Activated T-helper 1 cell treated with anti-CD3 and anti-CD28 coated beads, Interleukin-12 subunit alpha, Interleukin-12 subunit beta, Interleukin-2, Interleukin-4 antibody, amounts not matched to agents 30 ng/mL and 10 ng/mL and 1 ng/mL, durations not matched to agents 14 hours and 24 hours and 36 hours (primary cell): ENCODE data around the gene FAM240A. TPM values are rescaled to one million over a fixed set of nuclear protein-coding genes. Genes with fewer than 3 reads are reported as not detected.

Source experiments
- DNase-seq: peaks from one replicate; pipeline ENCODE4 v3.0.0; 2021; ENCODE audit warnings: low spot score
- H3K27ac Mint-ChIP-seq: one replicate; pipeline ENCODE4 v1.8.0; 2021; ENCODE audit warnings: mild to moderate bottlenecking, mixed read lengths
- H3K27me3 Mint-ChIP-seq: one replicate; pipeline ENCODE4 v1.8.0; 2022; ENCODE audit warnings: mild to moderate bottlenecking, moderate library complexity, mixed read lengths; ENCODE audit not compliant: insufficient read depth
- H3K36me3 Mint-ChIP-seq: one replicate; pipeline ENCODE4 v1.8.0; 2021; ENCODE audit warnings: low read depth, mixed read lengths
- H3K4me1 Mint-ChIP-seq: one replicate; pipeline ENCODE4 v1.8.0; 2021; ENCODE audit warnings: low read depth, mixed read lengths
- H3K4me3 Mint-ChIP-seq: one replicate; pipeline ENCODE4 v1.8.0; 2021; ENCODE audit warnings: mild to moderate bottlenecking, moderate library complexity, mixed read lengths
- H3K9me3 Mint-ChIP-seq: one replicate; pipeline ENCODE4 v1.8.0; 2021; ENCODE audit warnings: mixed read lengths
- intact Hi-C: fragments of 100-400 bp; cut with micrococcal nuclease; formaldehyde crosslinking; loops from one replicate; pipeline ENCODE4 v1.15.1; 2024
- total RNA-seq: library from RNA; stranded (reverse); gene quantifications from 2 replicates; pipeline ENCODE4 v1.2.3, GENCODE V29; 2022

The FAM240A gene
- total RNA-seq, 1 donor from 2014 or later, result not detected

DNA sequence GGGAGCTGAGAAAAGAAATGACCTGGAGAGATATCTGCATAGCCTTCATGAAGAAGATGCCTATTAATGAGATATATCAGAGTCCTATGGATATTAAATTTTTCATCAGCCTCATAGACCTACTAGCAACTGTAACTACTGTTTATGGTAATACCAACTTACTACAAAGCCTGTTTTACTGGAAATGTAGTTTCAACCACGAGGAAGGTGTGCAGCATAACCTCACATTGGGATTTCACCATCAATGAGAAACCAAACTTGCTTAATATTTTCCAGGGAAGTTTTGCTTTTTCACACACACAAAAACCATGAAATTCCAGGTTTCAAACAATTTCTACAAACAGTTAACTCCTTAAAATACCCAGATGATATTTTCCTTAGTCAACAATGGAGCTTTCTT, 31.4 kb downstream of the FAM240A start:
- no peak overlapping the region for H3K27ac Mint-ChIP-seq
- no peak for DNase-seq
- H3K27me3 Mint-ChIP-seq, result peaks cover 14% of the 10 kb centered on the region
- H3K9me3 Mint-ChIP-seq, result peaks cover 10% of the 10 kb centered on the region
- intact Hi-C loops, result no loop called here
- no peaks in the 10 kb centered on the region for H3K4me1 Mint-ChIP-seq
- no peak overlapping the region for H3K4me3 Mint-ChIP-seq
- no peaks in the 10 kb centered on the region for H3K36me3 Mint-ChIP-seq

DNA sequence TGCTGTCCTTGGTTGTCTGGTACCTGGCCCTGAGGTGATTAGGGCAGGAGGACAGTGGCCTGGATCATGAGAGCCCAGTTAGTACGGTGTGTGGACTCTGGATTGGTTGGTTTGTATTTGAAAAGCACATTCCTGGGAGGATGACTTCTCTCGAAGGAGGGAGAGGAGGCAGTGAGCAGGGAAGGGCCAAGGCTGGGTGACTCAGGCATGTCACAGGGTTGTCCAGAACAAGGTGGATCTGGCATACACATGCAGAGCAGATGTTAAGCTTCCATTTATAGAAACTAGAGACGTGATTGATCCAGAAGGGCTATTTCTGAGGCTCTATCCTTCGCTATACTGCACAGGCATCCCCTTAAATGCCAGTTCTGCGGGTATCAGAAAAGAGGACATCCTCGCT, 34.4 kb downstream of the FAM240A start:
- no peak for DNase-seq
- intact Hi-C loops, result no loop called here
- H3K27ac Mint-ChIP-seq, result no peak overlapping the region
- H3K9me3 Mint-ChIP-seq, result peaks cover 2% of the 10 kb centered on the region
- H3K4me3 Mint-ChIP-seq, result no peak overlapping the region
- H3K36me3 Mint-ChIP-seq, result no peaks in the 10 kb centered on the region
- no peaks in the 10 kb centered on the region for H3K4me1 Mint-ChIP-seq
- peaks cover 5% of the 10 kb centered on the region for H3K27me3 Mint-ChIP-seq

DNA sequence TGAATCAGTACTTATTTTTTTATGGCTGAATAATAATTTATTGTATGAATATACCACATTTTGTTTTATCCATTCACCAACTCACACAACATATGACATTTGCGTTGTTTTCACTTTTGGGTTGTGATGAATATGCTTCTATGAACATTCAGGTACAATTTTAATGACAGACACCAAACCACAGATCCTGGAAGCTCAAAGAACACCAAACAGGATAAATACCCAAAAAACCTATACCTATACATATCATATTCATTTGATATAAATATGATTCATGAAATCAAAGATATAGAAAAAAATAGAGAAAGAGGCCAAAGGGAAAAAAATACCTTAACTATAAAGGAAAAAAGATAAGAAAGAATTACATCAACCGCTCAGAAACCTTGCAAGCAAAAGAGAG, 35.8 kb downstream of the FAM240A start:
- no peak overlapping the region for H3K27ac Mint-ChIP-seq
- intact Hi-C loops, result no loop called here
- H3K4me3 Mint-ChIP-seq, result no peak overlapping the region
- peaks cover 5% of the 10 kb centered on the region for H3K27me3 Mint-ChIP-seq
- H3K36me3 Mint-ChIP-seq, result no peaks in the 10 kb centered on the region
- peaks cover 11% of the 10 kb centered on the region for H3K9me3 Mint-ChIP-seq
- no peak for DNase-seq
- no peaks in the 10 kb centered on the region for H3K4me1 Mint-ChIP-seq

DNA sequence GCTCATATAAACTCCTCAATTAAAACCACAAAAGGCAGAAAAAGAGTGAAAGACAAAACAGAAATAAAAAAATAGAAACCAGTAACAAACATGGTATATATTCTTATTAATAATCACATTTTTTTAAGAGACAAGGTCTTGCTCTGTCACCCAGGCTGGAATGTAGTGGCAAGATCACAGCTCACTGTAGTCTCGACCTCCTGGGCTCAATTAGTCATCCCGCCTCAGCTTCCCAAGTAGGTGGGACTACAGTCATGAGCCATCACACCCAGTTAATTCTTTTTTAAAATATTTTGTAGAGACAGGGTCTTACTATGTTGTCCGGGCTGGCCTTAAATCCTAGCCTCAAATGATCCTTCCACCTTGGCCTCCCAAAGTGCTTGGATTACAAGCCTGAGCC, 37.1 kb downstream of the FAM240A start:
- H3K27me3 Mint-ChIP-seq, result peaks cover 8% of the 10 kb centered on the region
- H3K9me3 Mint-ChIP-seq, result peaks cover 11% of the 10 kb centered on the region
- intact Hi-C loops, result no loop called here
- no peak overlapping the region for H3K4me3 Mint-ChIP-seq
- no peaks in the 10 kb centered on the region for H3K36me3 Mint-ChIP-seq
- H3K4me1 Mint-ChIP-seq, result no peaks in the 10 kb centered on the region
- DNase-seq, result no peak
- no peak overlapping the region for H3K27ac Mint-ChIP-seq

DNA sequence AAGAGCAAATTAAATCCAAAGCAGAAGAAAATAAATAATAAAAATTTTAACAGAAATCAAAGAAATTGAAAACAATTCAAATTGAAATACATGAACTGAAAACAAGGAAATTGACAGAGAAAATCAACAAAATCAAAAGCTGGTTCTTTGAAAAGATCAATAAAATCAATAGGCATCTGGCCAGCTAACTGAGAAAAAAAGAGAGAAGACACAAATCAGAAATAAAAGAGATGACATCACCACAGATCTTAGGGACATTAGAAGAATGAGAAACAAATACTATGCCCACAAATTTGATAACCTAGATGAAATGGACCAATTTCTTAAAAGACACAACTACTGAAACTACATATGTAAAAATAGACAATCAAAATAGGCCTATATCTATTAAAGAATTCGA, 38.8 kb downstream of the FAM240A start:
- Mint-ChIP-seq H3K9me3 (peaks cover 11% of the 10 kb centered on the region), H3K4me1 (no peaks in the 10 kb centered on the region), H3K4me3 (no peak overlapping the region), H3K36me3 (no peaks in the 10 kb centered on the region), H3K27ac (no peak overlapping the region), H3K27me3 (peaks cover 15% of the 10 kb centered on the region)
- no peak for DNase-seq
- intact Hi-C loops, result no loop called here

DNA sequence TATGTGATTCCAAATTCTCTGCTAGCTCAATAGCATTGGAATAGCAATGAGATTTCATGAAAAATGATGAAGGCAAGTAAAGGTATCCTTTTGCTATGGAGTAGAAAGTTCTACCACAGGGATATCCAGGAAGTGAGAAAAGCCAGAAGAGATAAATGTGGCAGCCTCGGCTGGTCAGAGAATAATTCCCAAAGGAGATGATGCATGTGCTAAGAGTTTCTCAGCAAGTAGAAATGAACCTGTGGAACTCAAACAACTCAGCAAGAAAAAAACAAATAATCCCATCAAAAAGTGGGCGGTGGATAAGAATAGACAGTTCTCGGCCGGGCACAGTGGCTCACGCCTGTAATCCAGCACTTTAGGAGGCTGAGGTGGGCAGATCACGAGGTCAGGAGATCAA, 42.9 kb downstream of the FAM240A start:
- H3K27ac Mint-ChIP-seq, result no peak overlapping the region
- no peak for DNase-seq

DNA sequence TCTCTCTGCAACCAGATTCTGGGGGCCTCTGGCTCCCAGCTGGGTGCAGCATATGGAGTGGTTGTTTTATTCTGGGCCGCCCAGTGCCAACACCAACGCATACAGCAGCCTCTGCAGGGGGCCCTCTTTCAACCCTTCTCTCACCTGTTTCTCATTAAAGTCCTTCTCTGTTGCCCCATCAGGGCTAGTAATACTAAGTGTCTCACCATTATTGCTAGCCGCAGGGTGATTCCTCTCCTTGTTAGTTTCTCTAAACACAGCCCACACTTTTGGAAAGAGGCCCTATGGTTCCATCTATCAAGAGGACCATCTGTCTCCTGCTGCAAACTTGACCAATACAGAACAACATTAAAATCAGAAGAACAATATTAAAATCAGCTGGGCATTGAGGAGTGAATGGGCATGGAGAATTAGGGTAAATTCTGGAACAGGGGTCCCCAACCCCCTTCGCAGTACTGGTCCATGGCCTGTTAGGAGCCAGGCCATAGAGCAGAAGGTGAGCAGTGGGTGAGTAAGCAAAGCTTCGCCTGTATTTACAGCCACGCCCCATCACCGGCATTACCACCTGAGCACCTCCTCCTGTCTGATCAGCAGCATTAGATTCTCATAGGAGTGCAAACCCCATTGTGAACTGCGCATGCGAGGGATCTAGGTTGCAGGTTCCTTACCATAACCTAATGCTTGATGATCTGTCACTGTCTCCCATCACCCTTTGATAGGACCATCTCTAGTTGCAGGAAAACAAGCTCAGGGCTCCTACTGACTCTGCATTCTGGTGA, 44.6 kb downstream of the FAM240A start:
- no peaks in the 10 kb centered on the region for H3K4me1 Mint-ChIP-seq
- no peak overlapping the region for H3K4me3 Mint-ChIP-seq
- no peaks in the 10 kb centered on the region for H3K36me3 Mint-ChIP-seq
- intact Hi-C loops, result no loop called here
- peaks cover 6% of the 10 kb centered on the region for H3K9me3 Mint-ChIP-seq
- H3K27ac Mint-ChIP-seq, result no peak overlapping the region
- H3K27me3 Mint-ChIP-seq, result peaks cover 10% of the 10 kb centered on the region
- no peak for DNase-seq

More for the DNA sequence above, 42.9 kb downstream of the FAM240A start:
- Mint-ChIP-seq H3K27me3 (peaks cover 10% of the 10 kb centered on the region), H3K4me1 (no peaks in the 10 kb centered on the region), H3K36me3 (no peaks in the 10 kb centered on the region), H3K4me3 (no peak overlapping the region), H3K9me3 (peaks cover 11% of the 10 kb centered on the region)
- intact Hi-C loops, result no loop called here

DNA sequence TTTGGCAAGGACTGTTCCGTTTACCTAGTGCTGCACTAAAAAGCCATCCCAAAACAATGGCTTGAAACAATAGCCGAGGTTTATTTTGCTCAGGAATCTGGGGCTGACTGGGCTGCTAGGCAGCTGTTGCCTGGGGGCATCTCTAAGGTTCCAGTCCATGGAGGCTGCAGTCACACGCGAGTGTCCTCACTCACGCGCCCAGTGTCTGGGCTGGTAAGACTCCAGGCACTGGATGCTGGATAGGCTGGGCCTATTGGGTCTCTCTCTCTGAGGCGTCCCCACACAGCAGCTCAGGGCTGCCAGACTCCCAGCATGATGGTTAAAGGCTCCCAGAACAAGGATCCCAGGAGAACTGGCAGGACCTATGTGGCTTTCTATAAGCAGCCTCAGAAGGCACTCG, 47.0 kb downstream of the FAM240A start:
- intact Hi-C loops, result no loop called here

DNA sequence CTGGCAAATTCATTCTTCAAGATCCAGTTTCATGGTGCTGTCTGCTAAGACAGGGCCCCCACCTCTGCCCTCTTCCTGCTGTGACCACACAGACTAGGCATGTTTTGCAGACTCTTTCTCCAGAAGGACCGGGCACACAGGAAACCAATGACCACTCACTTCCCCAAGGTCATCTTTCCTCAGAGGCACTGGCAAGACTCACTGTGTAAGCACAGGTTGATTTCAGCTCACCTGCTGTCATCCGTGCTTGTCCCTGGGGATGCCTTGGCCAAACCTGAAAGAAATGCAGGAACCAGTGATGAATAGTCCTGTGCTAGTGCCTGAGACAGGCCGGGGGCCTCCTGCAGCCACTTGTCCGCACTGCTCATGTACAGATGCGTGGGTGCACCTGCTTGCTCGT, 47.7 kb downstream of the FAM240A start:
- no peak for DNase-seq
- Mint-ChIP-seq H3K9me3 (no peaks in the 10 kb centered on the region), H3K36me3 (no peaks in the 10 kb centered on the region), H3K4me1 (no peaks in the 10 kb centered on the region), H3K4me3 (no peak overlapping the region), H3K27ac (no peak overlapping the region), H3K27me3 (peaks cover 7% of the 10 kb centered on the region)
- intact Hi-C loops, result no loop called here

More for the DNA sequence above, 47.0 kb downstream of the FAM240A start:
- H3K27ac Mint-ChIP-seq, result no peak overlapping the region
- no peaks in the 10 kb centered on the region for H3K4me1 Mint-ChIP-seq
- H3K9me3 Mint-ChIP-seq, result no peaks in the 10 kb centered on the region
- H3K27me3 Mint-ChIP-seq, result peaks cover 9% of the 10 kb centered on the region
- no peak overlapping the region for H3K4me3 Mint-ChIP-seq
- no peaks in the 10 kb centered on the region for H3K36me3 Mint-ChIP-seq
- DNase-seq, result no peak

DNA sequence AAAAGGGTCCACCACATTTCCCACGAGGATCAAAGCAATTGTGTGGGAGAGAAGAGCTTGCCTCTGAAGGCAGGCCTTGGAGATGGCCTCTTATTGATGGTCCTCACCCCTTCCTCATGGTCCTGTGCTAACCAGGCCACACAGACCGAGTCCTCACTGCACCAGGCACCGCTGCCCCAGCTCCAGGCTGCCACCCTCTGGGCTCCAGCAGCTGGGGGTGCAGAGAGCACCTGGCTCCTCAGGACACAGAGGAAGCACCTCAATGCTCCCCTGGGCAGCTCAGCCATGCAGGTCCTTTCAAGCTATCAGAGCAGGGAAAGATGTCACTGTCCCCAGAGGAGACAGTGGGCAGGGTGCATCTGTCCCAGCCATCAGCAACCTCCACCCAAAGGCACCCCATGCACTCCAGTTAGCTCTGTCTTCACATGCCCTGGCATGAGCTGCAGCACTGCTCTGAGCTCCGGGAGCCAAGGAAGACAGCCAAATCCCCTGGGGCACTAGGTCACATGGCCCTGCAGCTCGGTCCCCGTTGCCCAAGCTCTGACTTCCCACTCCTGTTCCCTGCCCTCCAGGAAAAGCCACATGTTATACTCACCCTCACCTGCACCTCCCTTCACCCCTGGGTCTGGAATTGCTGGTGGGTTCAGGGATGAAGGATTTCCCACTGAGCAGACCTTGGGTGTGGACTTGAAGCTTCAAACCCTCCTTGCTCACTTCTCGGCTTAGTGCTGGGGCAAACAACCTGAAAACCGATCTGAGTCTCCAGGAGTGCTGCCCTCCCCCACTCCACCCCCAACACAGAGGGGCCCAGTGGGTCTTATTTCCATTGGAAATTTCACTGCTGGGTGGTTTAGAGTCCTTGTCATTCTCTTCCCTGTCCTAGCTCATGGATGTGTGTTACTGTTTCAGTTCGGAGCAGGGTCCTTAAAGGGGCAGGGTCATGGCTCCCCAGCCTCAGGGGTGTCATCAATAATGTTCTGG, 48.5 kb downstream of the FAM240A start:
- no peak overlapping the region for H3K27ac Mint-ChIP-seq
- H3K4me1 Mint-ChIP-seq, result no peaks in the 10 kb centered on the region
- no peaks in the 10 kb centered on the region for H3K9me3 Mint-ChIP-seq
- intact Hi-C loops, result no loop called here
- peaks cover under 1% of the 10 kb centered on the region for H3K27me3 Mint-ChIP-seq
- no peaks in the 10 kb centered on the region for H3K36me3 Mint-ChIP-seq
- DNase-seq, result no peak
- no peak overlapping the region for H3K4me3 Mint-ChIP-seq

DNA sequence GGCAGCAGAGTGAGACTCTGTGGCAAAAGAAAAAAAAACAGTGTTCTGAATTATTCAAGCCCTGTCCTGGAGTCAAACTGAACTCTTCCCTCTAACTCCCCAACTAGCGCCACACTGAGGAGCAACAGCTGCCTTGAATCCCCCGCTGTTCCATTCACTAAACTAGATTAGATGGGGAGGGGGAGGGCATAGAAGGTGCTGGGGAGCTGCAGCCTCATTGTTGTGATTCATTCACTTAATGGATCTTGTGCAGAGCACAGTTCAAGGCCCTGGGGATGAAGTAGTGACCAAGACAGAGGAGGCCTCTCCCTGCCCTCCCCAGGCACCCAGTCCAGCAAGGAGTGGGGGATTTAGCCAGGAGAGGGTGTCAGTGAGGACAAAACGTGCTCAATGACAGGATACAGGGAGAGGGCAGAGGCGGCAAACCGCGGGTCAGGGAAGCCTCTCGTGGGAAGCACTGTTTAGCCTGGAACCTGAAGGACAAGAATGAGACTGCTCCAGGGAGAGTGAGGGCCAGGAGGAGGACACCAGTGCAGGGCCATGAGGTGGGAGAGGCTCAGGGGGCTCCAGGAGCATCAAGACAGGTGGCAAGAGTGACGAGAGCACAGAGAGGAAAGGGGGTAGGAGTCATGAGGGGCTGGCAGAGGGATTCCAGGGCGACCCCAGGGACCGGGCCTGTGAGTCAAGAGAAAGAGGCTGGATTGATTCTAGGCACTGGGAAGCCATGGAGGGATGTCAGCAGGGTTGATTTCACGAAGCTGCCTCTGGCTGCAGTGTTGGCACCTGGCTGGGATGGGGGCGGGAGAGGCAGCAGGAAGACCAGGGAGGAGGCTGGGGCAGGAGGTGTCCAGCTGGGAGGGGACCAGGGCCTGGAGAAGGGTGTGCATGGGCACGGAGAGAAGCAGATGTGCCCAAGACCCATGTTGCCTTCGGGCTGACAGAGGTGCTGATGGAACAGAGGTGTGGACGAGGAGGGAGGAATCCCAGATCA, 49.7 kb downstream of the FAM240A start:
- Mint-ChIP-seq H3K4me3 (no peak overlapping the region), H3K9me3 (no peaks in the 10 kb centered on the region), H3K27me3 (no peaks in the 10 kb centered on the region), H3K27ac (peak overlapping the region; percentile 7), H3K36me3 (no peaks in the 10 kb centered on the region), H3K4me1 (no peaks in the 10 kb centered on the region)
- intact Hi-C loops, result no loop called here
- no peak for DNase-seq

DNA sequence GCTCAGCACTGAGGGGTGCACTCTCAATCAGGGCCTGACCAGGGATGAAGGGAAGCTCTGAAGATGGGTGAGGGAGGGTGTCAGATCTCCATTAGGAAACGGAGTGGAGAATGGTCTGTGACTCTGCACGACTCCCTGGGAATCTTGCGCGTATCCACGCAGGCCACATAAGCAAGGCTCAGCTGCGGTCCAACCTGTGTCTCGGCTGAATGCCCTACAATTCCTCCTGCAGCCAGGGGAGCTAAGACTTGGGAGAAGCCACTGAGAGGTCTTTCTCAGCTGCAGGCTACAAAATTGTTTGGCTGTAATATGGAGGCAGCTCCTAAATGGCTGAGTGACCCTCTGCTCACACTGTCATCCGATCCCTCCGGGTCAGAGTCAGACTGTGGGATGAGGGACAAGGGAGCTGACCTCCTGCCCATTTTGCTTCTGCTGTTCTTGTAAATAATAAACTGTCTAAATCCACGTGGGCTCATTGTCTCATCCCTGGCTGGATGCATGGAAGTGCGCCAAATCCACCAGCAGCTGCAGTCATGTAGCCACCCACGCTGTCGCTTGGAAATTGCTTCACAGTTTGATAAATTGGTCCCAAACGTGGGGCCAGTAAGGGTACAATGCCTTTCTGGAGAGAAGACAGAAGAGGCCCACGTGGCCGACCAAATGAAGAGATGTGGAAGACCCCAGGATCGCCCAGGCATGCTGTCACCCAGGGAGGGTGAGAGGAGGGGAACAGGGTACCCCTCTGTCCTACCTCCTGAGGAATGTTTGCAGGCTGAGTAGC, 50.6 kb downstream of the FAM240A start:
- no peaks in the 10 kb centered on the region for H3K9me3 Mint-ChIP-seq
- no peaks in the 10 kb centered on the region for H3K36me3 Mint-ChIP-seq
- no peak for DNase-seq
- H3K27me3 Mint-ChIP-seq, result no peaks in the 10 kb centered on the region
- H3K4me3 Mint-ChIP-seq, result no peak overlapping the region
- intact Hi-C loops, result no loop called here
- H3K4me1 Mint-ChIP-seq, result no peaks in the 10 kb centered on the region
- H3K27ac Mint-ChIP-seq, result no peak overlapping the region
